Osteocyte (in vitro differentiated cells): ENCODE measurements around the gene SEPTIN2. TPM values are rescaled to one million over a fixed set of nuclear protein-coding genes. Genes with fewer than 3 reads are reported as not detected.

Source experiments
- DNase-seq: peaks from one replicate; pipeline ENCODE4 v3.0.0; 2021; ENCODE audit warnings: mixed read lengths; ENCODE audit not compliant: unreplicated experiment; ENCODE audit errors: extremely low spot score
- H3K27ac Mint-ChIP-seq: one replicate; pipeline ENCODE4 v1.8.0; 2021; ENCODE audit warnings: mild to moderate bottlenecking, mixed read lengths; ENCODE audit not compliant: unreplicated experiment
- H3K27me3 Mint-ChIP-seq: one replicate; pipeline ENCODE4 v1.8.0; 2021; ENCODE audit warnings: mixed read lengths; ENCODE audit not compliant: unreplicated experiment
- H3K36me3 Mint-ChIP-seq: one replicate; pipeline ENCODE4 v1.8.0; 2021; ENCODE audit warnings: mixed read lengths; ENCODE audit not compliant: unreplicated experiment
- H3K4me1 Mint-ChIP-seq: one replicate; pipeline ENCODE4 v1.8.0; 2021; ENCODE audit warnings: mixed read lengths; ENCODE audit not compliant: unreplicated experiment
- H3K4me3 Mint-ChIP-seq: one replicate; pipeline ENCODE4 v1.8.0; 2021; ENCODE audit warnings: mild to moderate bottlenecking, moderate library complexity, mixed read lengths; ENCODE audit not compliant: unreplicated experiment
- H3K9me3 Mint-ChIP-seq: one replicate; pipeline ENCODE4 v1.8.0; 2021; ENCODE audit warnings: mixed read lengths; ENCODE audit not compliant: unreplicated experiment
- CTCF ChIP-seq: fragments of 200-600 bp; sonication (generic); IDR thresholded peaks from 2 replicates; pipeline ENCODE4 v1.5.0; 2021; ENCODE audit warnings: antibody characterized with exemption, mild to moderate bottlenecking, moderate library complexity
- total RNA-seq: library from RNA; stranded (reverse); gene quantifications from 2 replicates; pipeline ENCODE4 v1.2.1, GENCODE V29; 2021

SEPTIN2 gene
- total RNA-seq, 1 donor from 2014 or later, result 547 TPM

GRCh38 chr2:241334813-241335212 is 19.1 kb downstream of the SEPTIN2 start:
- Mint-ChIP-seq H3K4me1 (no peaks in the 10 kb centered on the region), H3K4me3 (no peak overlapping the region), H3K27ac (no peak overlapping the region), H3K9me3 (no peaks in the 10 kb centered on the region), H3K27me3 (no peaks in the 10 kb centered on the region), H3K36me3 (peaks cover 50% of the 10 kb centered on the region)
- no peak for TF ChIP-seq CTCF
- no peak for DNase-seq

GRCh38 chr2:241339839-241340630 is 24.3 kb downstream of the SEPTIN2 start:
- no peak overlapping the region for H3K4me3 Mint-ChIP-seq
- no peaks in the 10 kb centered on the region for H3K4me1 Mint-ChIP-seq
- H3K27ac Mint-ChIP-seq, result no peak overlapping the region
- DNase-seq, result no peak
- H3K9me3 Mint-ChIP-seq, result no peaks in the 10 kb centered on the region
- no peak for TF ChIP-seq CTCF
- H3K36me3 Mint-ChIP-seq, result peaks cover 64% of the 10 kb centered on the region
- no peaks in the 10 kb centered on the region for H3K27me3 Mint-ChIP-seq

GRCh38 chr2:241340631-241341163 is 25.0 kb downstream of the SEPTIN2 start:
- no peaks in the 10 kb centered on the region for H3K4me1 Mint-ChIP-seq
- no peak overlapping the region for H3K4me3 Mint-ChIP-seq
- no peak for TF ChIP-seq CTCF
- H3K36me3 Mint-ChIP-seq, result peaks cover 65% of the 10 kb centered on the region
- H3K27me3 Mint-ChIP-seq, result no peaks in the 10 kb centered on the region
- no peaks in the 10 kb centered on the region for H3K9me3 Mint-ChIP-seq
- no peak overlapping the region for H3K27ac Mint-ChIP-seq
- no peak for DNase-seq

- DNase-seq, result no peak
- Mint-ChIP-seq H3K36me3 (peaks cover 61% of the 10 kb centered on the region), H3K4me3 (no peak overlapping the region), H3K27ac (no peak overlapping the region), H3K4me1 (no peaks in the 10 kb centered on the region), H3K9me3 (no peaks in the 10 kb centered on the region), H3K27me3 (no peaks in the 10 kb centered on the region)
- no peak for TF ChIP-seq CTCF
These were observed 29.4 kb downstream of the SEPTIN2 start for GRCh38 chr2:241344925-241345651.

GRCh38 chr2:241349941-241350340 is 34.2 kb downstream of the SEPTIN2 start:
- no peaks in the 10 kb centered on the region for H3K9me3 Mint-ChIP-seq
- H3K27me3 Mint-ChIP-seq, result no peaks in the 10 kb centered on the region
- peaks cover 18% of the 10 kb centered on the region for H3K4me1 Mint-ChIP-seq
- DNase-seq, result no peak
- TF ChIP-seq CTCF, result no peak
- H3K27ac Mint-ChIP-seq, result no peak overlapping the region
- H3K4me3 Mint-ChIP-seq, result no peak overlapping the region
- H3K36me3 Mint-ChIP-seq, result peaks cover 56% of the 10 kb centered on the region
